Neuronal stem cell (in vitro differentiated cells): Measurements from ENCODE around the gene CEBPE.
A peak's percentile ranks its signal among the peaks of the same experiment; 100 is the strongest.

Experiments
- DNase-seq: peaks from one replicate; pipeline ENCODE4 v3.0.0-alpha.2; 2013; ENCODE audit warnings: low spot score
- H2AFZ ChIP-seq: one replicate; pipeline ENCODE4 v1.6.1; 2013; ENCODE audit warnings: mild to moderate bottlenecking, low read length, inconsistent platforms
- H2AK5ac ChIP-seq: 2 replicates; pipeline ENCODE4 v1.6.1; 2013; ENCODE audit warnings: low read depth, mild to moderate bottlenecking, inconsistent platforms, low read length, moderate library complexity, mixed read lengths
- H2BK120ac ChIP-seq: 2 replicates; pipeline ENCODE4 v1.6.1; 2013; ENCODE audit warnings: low read depth, mild to moderate bottlenecking, inconsistent platforms, low read length, moderate library complexity, mixed read lengths
- H2BK12ac ChIP-seq: one replicate; pipeline ENCODE4 v1.6.1; 2013; ENCODE audit warnings: low read length, inconsistent platforms
- H2BK15ac ChIP-seq: 2 replicates; pipeline ENCODE4 v1.6.1; 2013; ENCODE audit warnings: mild to moderate bottlenecking, low read length, inconsistent platforms, mixed read lengths
- H2BK5ac ChIP-seq: one replicate; pipeline ENCODE4 v1.6.1; 2013; ENCODE audit warnings: inconsistent platforms, mild to moderate bottlenecking, low read length, moderate library complexity
- H3K14ac ChIP-seq: one replicate; pipeline ENCODE4 v1.6.1; 2013; ENCODE audit warnings: low read length, inconsistent platforms
- H3K18ac ChIP-seq: 2 replicates; pipeline ENCODE4 v1.6.1; 2013; ENCODE audit warnings: low read length, inconsistent platforms
- H3K23ac ChIP-seq: 2 replicates; pipeline ENCODE4 v1.6.1; 2013; ENCODE audit warnings: low read depth, mild to moderate bottlenecking, mixed read lengths, low read length, inconsistent platforms; ENCODE audit not compliant: poor library complexity
- H3K27ac ChIP-seq: replicated peaks from 3 replicates; pipeline ENCODE4 v1.5.1; 2013; ENCODE audit warnings: low read length, inconsistent platforms
- H3K27me3 ChIP-seq, 3 experiments: 2 replicates each; pipeline ENCODE4 v1.6.1; 2013; ENCODE audit warnings: low read length in 3 of 3, mild to moderate bottlenecking in 2 of 3, inconsistent platforms in 1 of 3, low read depth in 1 of 3, mixed read lengths in 1 of 3, moderate library complexity in 1 of 3; ENCODE audit not compliant: control insufficient read depth in 3 of 3, insufficient read depth in 3 of 3
- H3K36me3 ChIP-seq, 2 donors: replicated peaks in 1 of 2; 2 replicates each; pipeline ENCODE4 v1.6.1; 2013; ENCODE audit warnings: low read length in 2 of 2; ENCODE audit not compliant: control insufficient read depth in 2 of 2, insufficient read depth in 2 of 2
- H3K4ac ChIP-seq: 2 replicates; pipeline ENCODE4 v1.6.1; 2013; ENCODE audit warnings: inconsistent platforms, mild to moderate bottlenecking, low read length, moderate library complexity
- H3K4me1 ChIP-seq, 2 donors: 1 replicate in 1 of 2; 2 replicates in 1 of 2; pipeline ENCODE4 v1.6.1; 2013; ENCODE audit warnings: low read length in 2 of 2, low read depth in 1 of 2; ENCODE audit not compliant: control insufficient read depth in 2 of 2, insufficient read depth in 1 of 2
- H3K4me2 ChIP-seq: one replicate; pipeline ENCODE4 v1.6.1; 2013; ENCODE audit warnings: mild to moderate bottlenecking, low read length, inconsistent platforms; ENCODE audit not compliant: insufficient read depth, poor library complexity, severe bottlenecking
- H3K4me3 ChIP-seq, 2 donors: 2 replicates each; pipeline ENCODE4 v1.5.1; 2013; ENCODE audit warnings: low read length in 2 of 2, mild to moderate bottlenecking in 2 of 2, inconsistent platforms in 1 of 2, moderate library complexity in 1 of 2
- H3K79me1 ChIP-seq: one replicate; pipeline ENCODE4 v1.6.1; 2013; ENCODE audit warnings: low read depth, mild to moderate bottlenecking, inconsistent platforms, low read length, moderate library complexity
- H3K9ac ChIP-seq: one replicate; pipeline ENCODE4 v1.6.1; 2013; ENCODE audit warnings: mild to moderate bottlenecking, low read depth, low read length, inconsistent platforms; ENCODE audit not compliant: poor library complexity
- H3K9me3 ChIP-seq, 2 donors: replicated peaks in 1 of 2; 2 replicates each; pipeline versions ENCODE3 to v1.6.1; 2013; ENCODE audit warnings: low read length in 2 of 2, mild to moderate bottlenecking in 2 of 2, inconsistent platforms in 1 of 2, low read depth in 1 of 2, mixed read lengths in 1 of 2, moderate library complexity in 1 of 2; ENCODE audit not compliant: control insufficient read depth in 2 of 2, insufficient read depth in 1 of 2
- H4K8ac ChIP-seq: one replicate; pipeline ENCODE4 v1.6.1; 2013; ENCODE audit warnings: low read depth, mild to moderate bottlenecking, inconsistent platforms, low read length, moderate library complexity
- H4K91ac ChIP-seq: one replicate; pipeline ENCODE4 v1.6.1; 2013; ENCODE audit warnings: low read length, low read depth, mild to moderate bottlenecking, inconsistent platforms; ENCODE audit not compliant: poor library complexity
- WGBS, 2 donors: extraction: QIAGEN DNeasy Blood & Tissue Kit; methylation state at CpG; one replicate each; pipeline ENCODE4 v1.1.7; 2013; ENCODE audit warnings: missing lambda C conversion rate in 2 of 2, mixed read lengths in 1 of 2; ENCODE audit not compliant: insufficient read length in 2 of 2, insufficient replicate concordance in 1 of 2; ENCODE audit errors: extremely low coverage in 2 of 2; 5-methylcytosine and 5-hydroxymethylcytosine counted together

Gene CEBPE

GRCh38 chr14:23099212-23099861, 19.7 kb downstream of the CEBPE start:
- H2AFZ ChIP-seq, result no peak overlapping the region
- no peak overlapping the region for H3K4ac ChIP-seq
- H3K27me3 ChIP-seq, result no peaks in the 10 kb centered on the region
- no peak overlapping the region for H2BK120ac ChIP-seq
- H3K18ac ChIP-seq, result no peak overlapping the region
- DNase-seq, result no peak
- H3K4me3 ChIP-seq, result no peak overlapping the region
- H2BK5ac ChIP-seq, result no peak overlapping the region
- no peak overlapping the region for H3K9ac ChIP-seq
- no peak overlapping the region for H4K91ac ChIP-seq
- H2BK12ac ChIP-seq, result no peak overlapping the region
- H3K79me1 ChIP-seq, result peaks cover 4% of the 10 kb centered on the region
- no peak overlapping the region for H3K27ac ChIP-seq
- H3K4me2 ChIP-seq, result no peak overlapping the region
- H3K9me3 ChIP-seq, result no peaks in the 10 kb centered on the region
- no peaks in the 10 kb centered on the region for H3K4me1 ChIP-seq
- no CpG with 5 or more reads among the region's 10 CpGs for WGBS, 2 donors
- H2AK5ac ChIP-seq, result no peak overlapping the region
- H3K23ac ChIP-seq, result no peak overlapping the region
- H2BK15ac ChIP-seq, result no peak overlapping the region
- H4K8ac ChIP-seq, result no peak overlapping the region
- no peak overlapping the region for H3K14ac ChIP-seq
- peaks cover 11 to 32% of the 10 kb centered on the region in 2 donors for H3K36me3 ChIP-seq

DNA sequence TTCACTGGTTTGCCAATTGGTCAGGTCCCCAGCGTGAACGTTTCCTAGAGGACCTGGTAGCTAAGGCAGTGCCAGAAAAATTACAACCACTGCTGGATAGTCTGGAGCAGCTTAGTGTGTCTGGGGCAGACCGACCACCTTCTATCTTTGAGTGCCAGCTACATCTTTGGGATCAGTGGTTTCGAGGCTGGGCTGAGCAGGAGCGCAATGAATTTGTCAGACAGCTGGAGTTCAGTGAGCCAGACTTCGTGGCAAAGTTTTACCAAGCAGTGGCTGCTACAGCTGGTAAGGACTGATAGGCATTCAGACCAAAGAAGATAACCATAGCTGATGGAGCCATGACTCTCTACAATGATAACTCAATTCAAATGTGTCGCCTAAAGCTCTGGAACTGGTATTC, 21.3 kb downstream of the CEBPE start:
- no peak for DNase-seq
- WGBS, 2 donors, result no CpG with 5 or more reads among the region's 7 CpGs
- H2AK5ac ChIP-seq, result no peak overlapping the region

DNA sequence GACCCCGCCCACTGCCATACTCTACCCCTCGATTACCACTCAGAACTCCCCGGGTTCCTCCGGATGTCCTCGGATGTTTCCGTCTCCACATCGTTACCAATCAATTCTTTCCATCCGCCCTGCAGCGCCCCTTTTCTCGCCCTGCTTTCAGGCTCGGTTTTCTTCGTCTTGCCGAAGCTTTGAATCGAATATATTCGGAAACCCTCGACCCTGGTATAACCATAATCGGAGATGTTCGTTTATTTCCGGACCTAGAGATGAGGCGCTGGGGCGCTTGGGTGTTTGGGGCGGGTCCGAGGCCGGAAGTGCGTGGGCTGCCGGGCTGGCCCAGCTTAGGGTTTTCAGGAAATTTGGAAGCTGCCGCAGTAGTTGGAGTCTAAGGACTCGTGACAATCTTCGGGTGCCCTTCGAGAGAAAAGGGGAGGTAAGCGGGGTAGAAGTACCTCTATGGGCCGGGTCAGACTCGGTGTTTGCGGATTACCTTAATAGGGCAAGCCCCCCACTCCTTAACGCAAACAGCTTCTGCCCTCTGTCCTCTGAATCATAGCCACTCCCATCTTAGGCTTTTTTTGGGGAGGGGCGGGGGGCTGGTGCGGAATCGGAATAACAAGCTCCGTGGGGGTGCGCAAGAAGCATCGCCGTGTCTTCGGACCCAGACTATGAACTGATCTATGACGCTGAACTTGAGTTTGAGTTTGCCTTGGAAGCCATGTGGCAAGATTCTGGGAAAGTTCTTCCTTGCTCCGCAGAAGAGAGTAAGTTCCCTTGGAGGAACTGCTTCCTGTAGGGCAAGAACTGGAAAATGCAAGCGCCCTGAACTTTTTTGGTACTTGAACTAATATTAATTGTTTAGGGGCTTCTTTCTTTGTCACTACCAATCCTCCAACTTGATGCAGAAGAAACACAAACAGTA, 23.6 kb downstream of the CEBPE start, which contains the start of gene C14orf119:
C14orf119 (plus strand) TSS at position 310 of the 913 bp plus-strand sequence. CDS start 2,154 bp downstream, outside the sequence.
- H2BK12ac ChIP-seq, result no peak within 1 kb of the TSS
- H3K4me1 ChIP-seq, result peaks cover 2 to 3% of the 10 kb centered on the region in 2 donors
- peak within 1 kb of the TSS; percentile 100 for H3K18ac ChIP-seq
- no peak within 1 kb of the TSS for H2AK5ac ChIP-seq
- H3K27ac ChIP-seq, result peak within 1 kb of the TSS; percentile 93
- peak within 1 kb of the TSS; percentile 32 for H3K23ac ChIP-seq
- H4K8ac ChIP-seq, result peak within 1 kb of the TSS; percentile 97
- no CpG with 5 or more reads among the region's 46 CpGs for WGBS, 2 donors
- peak within 1 kb of the TSS; percentile 67 for H3K4me2 ChIP-seq
- peaks cover 14 to 64% of the 10 kb centered on the region in 2 donors for H3K36me3 ChIP-seq
- peak; percentile 100 for DNase-seq
- no peaks in the 10 kb centered on the region for H3K9me3 ChIP-seq
- H2BK120ac ChIP-seq, result no peak within 1 kb of the TSS
- no peak within 1 kb of the TSS for H2BK15ac ChIP-seq
- peak within 1 kb of the TSS; percentile 100 for H3K9ac ChIP-seq
- H3K27me3 ChIP-seq, result no peaks in the 10 kb centered on the region
- no peak within 1 kb of the TSS for H4K91ac ChIP-seq
- peak within 1 kb of the TSS; percentile 99 for H2BK5ac ChIP-seq
- peaks cover 4% of the 10 kb centered on the region for H3K79me1 ChIP-seq
- H2AFZ ChIP-seq, result peak within 1 kb of the TSS; percentile 95
- H3K4me3 ChIP-seq, result peak within 1 kb of the TSS; percentile 79 to 88
- H3K14ac ChIP-seq, result peak within 1 kb of the TSS; percentile 99
- H3K4ac ChIP-seq, result no peak within 1 kb of the TSS

More for the DNA sequence above, 21.3 kb downstream of the CEBPE start:
- H2BK15ac ChIP-seq, result no peak overlapping the region
- no peak overlapping the region for H3K18ac ChIP-seq
- no peaks in the 10 kb centered on the region for H3K9me3 ChIP-seq
- no peak overlapping the region for H3K27ac ChIP-seq
- no peak overlapping the region for H2BK120ac ChIP-seq
- peaks cover 4% of the 10 kb centered on the region for H3K79me1 ChIP-seq
- no peak overlapping the region for H3K23ac ChIP-seq
- H4K91ac ChIP-seq, result no peak overlapping the region
- H3K4me1 ChIP-seq, result peaks cover 2 to 3% of the 10 kb centered on the region in 2 donors
- no peak overlapping the region for H3K4me3 ChIP-seq
- H3K27me3 ChIP-seq, result no peaks in the 10 kb centered on the region
- no peak overlapping the region for H3K9ac ChIP-seq
- H3K4me2 ChIP-seq, result no peak overlapping the region
- H3K4ac ChIP-seq, result no peak overlapping the region
- no peak overlapping the region for H2AFZ ChIP-seq
- no peak overlapping the region for H2BK5ac ChIP-seq
- no peak overlapping the region for H2BK12ac ChIP-seq
- peaks cover 12 to 41% of the 10 kb centered on the region in 2 donors for H3K36me3 ChIP-seq
- H4K8ac ChIP-seq, result no peak overlapping the region
- no peak overlapping the region for H3K14ac ChIP-seq
